NCI-H128 (cell line): ENCODE data around the gene PROX1.

Experiments
- DNase-seq: peaks from one replicate; lab custom pipeline; 2025; ENCODE audit not compliant: unreplicated experiment; lab: John Stamatoyannopoulos, UW

The PROX1 gene

GRCh38 chr1:213979751-213980586 lies 7.8 kb upstream of the PROX1 start:
- no peak for DNase-seq

GRCh38 chr1:213980906-213981305 lies 6.9 kb upstream of the PROX1 start:
- DNase-seq = no peak

- DNase-seq = no peak
These were observed 5.5 kb upstream of the PROX1 start for GRCh38 chr1:213982289-213982671.

GRCh38 chr1:213982672-213983492 lies 4.9 kb upstream of the PROX1 start:
- peak; percentile 50 for DNase-seq

- no peak for DNase-seq
These were observed 4.0 kb upstream of the PROX1 start for GRCh38 chr1:213983493-213984386.

- peak; percentile 37 for DNase-seq
These were observed 3.2 kb upstream of the PROX1 start for GRCh38 chr1:213984387-213985208.

GRCh38 chr1:213985209-213986019 lies 2.4 kb upstream of the PROX1 start:
- DNase-seq = no peak

GRCh38 chr1:213986020-213986924 lies 1.5 kb upstream of the PROX1 start:
- DNase-seq = no peak

- DNase-seq = no peak
These were observed 885 bp upstream of the PROX1 start for GRCh38 chr1:213986925-213987250.

- DNase-seq = no peak
These were observed 299 bp upstream of the PROX1 start for GRCh38 chr1:213987422-213987926.

GRCh38 chr1:213988507-213989001 lies 781 bp downstream of the PROX1 start:
- no peak for DNase-seq

- DNase-seq = no peak
These were observed 1.5 kb downstream of the PROX1 start for GRCh38 chr1:213989002-213989855.

- DNase-seq = no peak
These were observed 6.2 kb downstream of the PROX1 start for GRCh38 chr1:213993929-213994328.

GRCh38 chr1:213994888-213995287 lies 7.1 kb downstream of the PROX1 start:
- DNase-seq = no peak

- no peak for DNase-seq
These were observed 7.8 kb downstream of the PROX1 start for GRCh38 chr1:213995603-213996002.

GRCh38 chr1:213996320-213997037 lies 8.7 kb downstream of the PROX1 start:
- DNase-seq = no peak
